Cardiac muscle cell (in vitro differentiated cells and primary cell): ENCODE data around the gene MTUS2. TPM values are rescaled to one million over a fixed set of nuclear protein-coding genes. Genes with fewer than 3 reads are reported as not detected.

Source experiments
- DNase-seq, 2 donors: peaks; one replicate each; pipeline versions ENCODE4 v3.0.0 to v3.0.0-alpha.2; 2010 to 2017; ENCODE audit warnings: low read depth in 1 of 2, low spot score in 1 of 2
- H3K27ac ChIP-seq: fragments of 200-600 bp; sonication (generic); 2 replicates; pipeline ENCODE4 v1.5.1; 2016
- H3K27me3 ChIP-seq: fragments of 200-600 bp; sonication (generic); 2 replicates; pipeline ENCODE4 v1.6.0; 2016; ENCODE audit warnings: control low read depth
- H3K36me3 ChIP-seq: fragments of 200-600 bp; sonication (generic); 2 replicates; pipeline ENCODE4 v1.5.1; 2016; ENCODE audit warnings: control low read depth
- H3K4me1 ChIP-seq: fragments of 200-600 bp; sonication (generic); 2 replicates; pipeline ENCODE4 v1.8.1; 2017; ENCODE audit warnings: low read depth, mild to moderate bottlenecking, mixed run types
- H3K4me3 ChIP-seq: fragments of 200-600 bp; sonication (generic); 2 replicates; pipeline ENCODE4 v1.5.1; 2016; ENCODE audit warnings: mild to moderate bottlenecking
- H3K9me3 ChIP-seq: fragments of 200-600 bp; sonication (generic); 2 replicates; pipeline ENCODE4 v1.5.1; 2017; ENCODE audit warnings: low read depth, mild to moderate bottlenecking, control low read depth
- polyA plus RNA-seq: library from polyadenylated mRNA; unstranded; fragments of >200 nt; fragmentation: Nextera tagmentation; extraction: Ambion mirVana; gene quantifications from 2 replicates; pipeline ENCODE4 v1.2.1, GENCODE V29; 2016
- total RNA-seq: library from RNA; depleted of rRNA; stranded (reverse); fragments of >200 nt; gene quantifications from 2 replicates; pipeline ENCODE4 v1.2.3, GENCODE V29; 2016
- TF ChIP-seq, protein P1 (sequence below): IDR thresholded peaks from 2 replicates; pipeline ENCODE4 v1.5.1; 2012; ENCODE audit warnings: low read depth, mild to moderate bottlenecking, low read length

MTUS2 gene
- total and polyA plus RNA-seq, 2 experiments from 2014 or later, result 31.6 to 96.9 TPM

DNA sequence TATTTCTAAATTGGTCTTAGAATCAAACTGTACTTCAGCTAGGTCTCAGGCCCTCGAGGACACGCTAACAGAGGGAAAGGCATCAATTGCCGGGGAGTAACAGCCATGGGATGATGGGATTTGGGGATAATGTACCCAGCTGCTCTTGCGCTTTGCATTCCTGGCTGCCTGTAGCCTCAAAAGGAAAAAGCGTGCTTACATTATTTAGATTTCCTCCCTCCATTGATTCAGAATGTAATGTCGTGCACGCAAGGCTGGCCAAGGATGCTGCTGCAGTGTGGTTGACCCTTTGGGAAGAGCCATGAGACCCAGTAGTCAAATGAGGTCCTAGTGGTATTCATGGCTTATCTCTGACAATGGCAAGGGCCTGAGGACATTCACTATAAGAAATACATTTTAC lies 680.2 kb downstream of the MTUS2 start:
- DNase-seq, result no peak
- Histone ChIP-seq H3K27me3 (no peaks in the 10 kb centered on the region), H3K9me3 (no peaks in the 10 kb centered on the region), H3K27ac (no peak overlapping the region), H3K36me3 (peaks cover 6% of the 10 kb centered on the region), H3K4me1 (peaks cover 17% of the 10 kb centered on the region), H3K4me3 (no peak overlapping the region)
- TF ChIP-seq, protein P1, sequence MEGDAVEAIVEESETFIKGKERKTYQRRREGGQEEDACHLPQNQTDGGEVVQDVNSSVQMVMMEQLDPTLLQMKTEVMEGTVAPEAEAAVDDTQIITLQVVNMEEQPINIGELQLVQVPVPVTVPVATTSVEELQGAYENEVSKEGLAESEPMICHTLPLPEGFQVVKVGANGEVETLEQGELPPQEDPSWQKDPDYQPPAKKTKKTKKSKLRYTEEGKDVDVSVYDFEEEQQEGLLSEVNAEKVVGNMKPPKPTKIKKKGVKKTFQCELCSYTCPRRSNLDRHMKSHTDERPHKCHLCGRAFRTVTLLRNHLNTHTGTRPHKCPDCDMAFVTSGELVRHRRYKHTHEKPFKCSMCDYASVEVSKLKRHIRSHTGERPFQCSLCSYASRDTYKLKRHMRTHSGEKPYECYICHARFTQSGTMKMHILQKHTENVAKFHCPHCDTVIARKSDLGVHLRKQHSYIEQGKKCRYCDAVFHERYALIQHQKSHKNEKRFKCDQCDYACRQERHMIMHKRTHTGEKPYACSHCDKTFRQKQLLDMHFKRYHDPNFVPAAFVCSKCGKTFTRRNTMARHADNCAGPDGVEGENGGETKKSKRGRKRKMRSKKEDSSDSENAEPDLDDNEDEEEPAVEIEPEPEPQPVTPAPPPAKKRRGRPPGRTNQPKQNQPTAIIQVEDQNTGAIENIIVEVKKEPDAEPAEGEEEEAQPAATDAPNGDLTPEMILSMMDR, result no peak

DNA sequence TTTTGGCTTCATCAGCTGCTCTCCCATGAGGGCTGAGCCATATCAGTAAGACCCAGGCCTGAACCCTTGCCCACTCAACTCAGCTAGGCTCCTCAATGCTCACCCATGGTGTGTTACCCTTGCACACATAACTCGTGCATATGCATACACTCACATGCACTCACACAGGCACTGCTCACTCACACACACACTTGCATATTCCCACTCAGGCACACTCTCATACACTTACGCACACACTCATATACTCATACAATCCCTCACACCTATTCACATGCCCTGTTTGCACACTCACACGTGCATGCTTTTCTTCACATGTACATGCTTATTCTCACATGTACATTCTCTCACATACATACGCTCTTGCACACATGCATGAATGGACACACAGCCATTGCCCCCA lies 681.5 kb downstream of the MTUS2 start:
- H3K4me3 ChIP-seq, result no peak overlapping the region
- peaks cover 6% of the 10 kb centered on the region for H3K36me3 ChIP-seq
- no peaks in the 10 kb centered on the region for H3K27me3 ChIP-seq
- no peak overlapping the region for H3K27ac ChIP-seq
- H3K4me1 ChIP-seq, result peaks cover 13% of the 10 kb centered on the region
- no peaks in the 10 kb centered on the region for H3K9me3 ChIP-seq
- TF ChIP-seq, protein P1, result no peak
- DNase-seq, result no peak

DNA sequence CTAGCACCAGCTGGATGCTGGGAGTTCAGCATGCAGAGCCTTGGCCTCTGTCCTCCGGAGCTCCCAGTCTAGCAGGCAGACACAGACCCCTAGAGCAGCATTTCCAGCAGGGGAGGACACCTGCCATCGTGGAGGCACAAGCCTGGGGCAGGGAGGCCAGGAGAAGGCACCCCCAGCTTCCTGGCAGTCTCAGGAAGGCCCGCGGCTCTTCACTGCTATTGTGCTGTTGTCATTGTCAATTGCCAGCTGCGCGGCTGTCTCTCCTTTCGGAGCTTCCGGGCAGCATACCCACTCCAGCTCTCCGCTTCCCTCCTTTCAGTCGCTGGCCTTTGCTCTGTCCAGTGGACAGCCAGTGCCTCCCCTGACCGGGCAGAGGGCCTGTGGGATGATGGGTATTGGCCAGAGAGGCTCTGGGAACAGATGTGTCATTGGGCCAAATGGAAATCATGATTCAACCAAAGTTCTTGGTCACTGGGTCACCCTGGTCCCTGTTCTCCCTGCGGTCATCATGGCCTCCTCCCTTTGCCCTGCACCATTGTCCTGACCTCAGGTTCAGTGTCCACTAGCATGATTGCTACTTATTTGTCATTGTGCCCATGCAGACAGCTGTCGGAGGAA lies 682.4 kb downstream of the MTUS2 start:
- TF ChIP-seq, protein P1, result no peak
- H3K27ac ChIP-seq, result no peak overlapping the region
- peaks cover 6% of the 10 kb centered on the region for H3K36me3 ChIP-seq
- DNase-seq, result no peak
- H3K4me1 ChIP-seq, result peaks cover 5% of the 10 kb centered on the region
- no peaks in the 10 kb centered on the region for H3K27me3 ChIP-seq
- H3K9me3 ChIP-seq, result no peaks in the 10 kb centered on the region
- H3K4me3 ChIP-seq, result no peak overlapping the region

DNA sequence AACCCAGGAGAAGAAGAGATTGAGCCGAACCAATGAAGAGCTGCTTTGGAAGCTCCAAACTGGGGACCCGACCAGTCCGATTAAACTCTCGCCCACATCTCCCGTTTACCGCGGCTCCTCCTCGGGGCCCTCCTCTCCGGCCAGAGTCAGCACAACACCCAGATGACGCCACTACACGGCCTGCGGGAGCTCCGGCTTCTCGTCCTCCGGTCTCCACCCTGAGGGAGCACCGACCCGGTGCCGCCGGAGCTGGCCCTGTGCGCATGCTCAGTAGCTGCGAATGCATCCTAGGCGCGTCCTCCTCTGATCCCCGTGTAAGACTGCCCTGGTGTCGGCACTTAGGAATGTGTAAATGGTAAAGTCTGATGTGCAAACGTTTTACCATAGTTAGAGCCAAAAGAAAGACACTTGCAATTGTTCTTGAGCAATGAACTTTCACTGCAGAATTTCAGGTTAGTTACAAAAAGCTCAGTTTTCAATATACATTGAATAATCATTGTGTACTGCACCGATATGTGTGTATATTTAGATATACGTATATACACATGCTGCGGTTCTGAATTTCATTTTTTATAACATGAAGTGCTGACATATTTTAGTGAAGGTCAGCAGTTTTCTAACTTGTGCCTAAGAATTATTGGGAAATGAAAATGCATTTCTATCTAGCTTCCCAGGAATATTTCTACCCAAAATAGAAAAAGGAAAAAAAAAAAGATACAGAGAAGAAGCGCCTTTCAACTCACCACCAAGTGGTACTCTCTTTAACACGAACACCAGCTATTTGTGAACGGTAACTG lies 683.1 kb downstream of the MTUS2 start:
- Histone ChIP-seq H3K4me3 (no peak overlapping the region), H3K4me1 (peaks cover under 1% of the 10 kb centered on the region), H3K27ac (no peak overlapping the region), H3K27me3 (no peaks in the 10 kb centered on the region), H3K36me3 (peaks cover 6% of the 10 kb centered on the region), H3K9me3 (no peaks in the 10 kb centered on the region)
- DNase-seq, result peak in 1 of 2 donors; percentile 25
- TF ChIP-seq, protein P1, result no peak

DNA sequence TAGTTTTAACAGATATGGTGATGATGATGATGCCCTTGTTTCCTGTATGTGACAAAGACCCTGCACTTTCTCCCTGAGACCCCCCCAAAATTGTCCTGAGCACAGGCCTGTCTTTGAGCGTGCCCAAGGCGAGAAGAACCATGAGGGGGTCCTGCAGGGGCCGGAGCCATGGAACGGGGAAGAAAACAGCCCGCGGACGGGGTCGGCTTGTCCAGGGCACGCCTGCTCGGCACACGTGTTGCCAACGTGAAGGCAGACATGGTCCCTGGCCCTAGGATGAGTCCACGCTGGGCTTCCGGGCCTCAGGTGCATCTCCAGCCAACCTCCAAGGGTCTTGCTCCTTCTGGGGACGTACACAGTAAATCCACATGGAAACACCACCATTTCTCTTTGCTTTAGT lies 684.6 kb downstream of the MTUS2 start:
- no peak for DNase-seq
- H3K27me3 ChIP-seq, result no peaks in the 10 kb centered on the region
- no peaks in the 10 kb centered on the region for H3K9me3 ChIP-seq
- H3K4me1 ChIP-seq, result peaks cover 13% of the 10 kb centered on the region
- H3K36me3 ChIP-seq, result no peaks in the 10 kb centered on the region
- TF ChIP-seq, protein P1, result no peak
- no peak overlapping the region for H3K27ac ChIP-seq
- no peak overlapping the region for H3K4me3 ChIP-seq
